ELR (cell line): ENCODE results near the gene MAL.
"Not testable (repeated sequence)": the region's sequence is repeated elsewhere in the genome, so short reads cannot be mapped to it uniquely, and the experiment has no call there.

Experiments used
- DNase-seq: peaks from one replicate; pipeline ENCODE4 v3.0.0-alpha.2; 2015; ENCODE audit warnings: low read depth

The MAL gene

GRCh38 chr2:95062242-95063085, 37.0 kb downstream of the MAL start:
- DNase-seq, result no peak

GRCh38 chr2:95063086-95063958, 37.8 kb downstream of the MAL start:
- no peak for DNase-seq

- DNase-seq, result no peak
Observed at GRCh38 chr2:95068256-95068655, 42.7 kb downstream of the MAL start.

- no peak for DNase-seq
Observed at GRCh38 chr2:95069465-95069864, 44.0 kb downstream of the MAL start.

GRCh38 chr2:95071856-95072255, 46.3 kb downstream of the MAL start:
- DNase-seq, result no peak

- DNase-seq, result no peak
Observed at GRCh38 chr2:95072424-95072823, 46.9 kb downstream of the MAL start.

- DNase-seq, result no peak
Observed at GRCh38 chr2:95073856-95074662, 48.6 kb downstream of the MAL start.

- DNase-seq, result no peak
Observed at GRCh38 chr2:95074663-95075439, 49.3 kb downstream of the MAL start.

GRCh38 chr2:95075440-95076132, 50.1 kb downstream of the MAL start:
- no peak for DNase-seq

- DNase-seq, result peak; percentile 66
Observed at GRCh38 chr2:95076705-95077529, 51.4 kb downstream of the MAL start.

- peak; percentile 14 for DNase-seq
Observed at GRCh38 chr2:95077530-95077825, 52.0 kb downstream of the MAL start.

- DNase-seq, result no peak
Observed at GRCh38 chr2:95077861-95078603, 52.5 kb downstream of the MAL start.

GRCh38 chr2:95079199-95079683, 53.7 kb downstream of the MAL start:
- DNase-seq, result peak; percentile 11

GRCh38 chr2:95082477-95082876, 57.0 kb downstream of the MAL start:
- no peak for DNase-seq

GRCh38 chr2:95086017-95086416, 60.5 kb downstream of the MAL start:
- DNase-seq, result no peak

GRCh38 chr2:95087379-95087778, 61.9 kb downstream of the MAL start:
- no peak for DNase-seq

GRCh38 chr2:95091885-95092555, 66.5 kb downstream of the MAL start:
- no peak for DNase-seq

GRCh38 chr2:95098273-95098672, 72.8 kb downstream of the MAL start:
- DNase-seq, result not testable (repeated sequence)

- DNase-seq, result no peak
Observed at GRCh38 chr2:95099910-95100309, 74.4 kb downstream of the MAL start.
